Muscle of leg (tissue), 11 donors: ENCODE results near the gene MPG. TPM values are rescaled to one million over a fixed set of nuclear protein-coding genes. Genes with fewer than 3 reads are reported as not detected.
"Not testable (repeated sequence)": the region's sequence is repeated elsewhere in the genome, so short reads cannot be mapped to it uniquely, and the experiment has no call there.

Experiments
- DNase-seq: peaks from one replicate; pipeline ENCODE4 v3.0.0; 2013
- H3K27ac ChIP-seq: one replicate; pipeline ENCODE4 v1.5.1; 2013; ENCODE audit warnings: mild to moderate bottlenecking, low read length, control low read depth
- H3K27me3 ChIP-seq: one replicate; pipeline ENCODE4 v1.6.1; 2013; ENCODE audit warnings: low read length; ENCODE audit not compliant: control insufficient read depth, insufficient read depth
- H3K36me3 ChIP-seq: one replicate; pipeline ENCODE4 v1.6.1; 2013; ENCODE audit warnings: low read length; ENCODE audit not compliant: control insufficient read depth, insufficient read depth
- H3K4me1 ChIP-seq: one replicate; pipeline ENCODE4 v1.6.1; 2013; ENCODE audit warnings: low read length; ENCODE audit not compliant: control insufficient read depth, insufficient read depth
- H3K4me3 ChIP-seq: one replicate; pipeline ENCODE4 v1.5.1; 2013; ENCODE audit warnings: low read length, control low read depth
- H3K9me3 ChIP-seq: replicated peaks from 2 replicates; pipeline ENCODE4 v1.6.1; 2013; ENCODE audit warnings: low read depth, low read length; ENCODE audit not compliant: control insufficient read depth
- WGBS: methylation state at CpG from one replicate; pipeline ENCODE4 v1.1.5; 2013; ENCODE audit warnings: missing lambda C conversion rate; ENCODE audit not compliant: insufficient coverage; 5-methylcytosine and 5-hydroxymethylcytosine counted together
- polyA plus RNA-seq, 8 donors: library from polyadenylated mRNA; unstranded; fragments of 120-200 nt; gene quantifications; one replicate each; pipeline versions ENCODE4 v1.2.1 to v1.2.3, GENCODE V29; 2013; ENCODE audit warnings: inconsistent platforms in 1 of 8, low replicate concordance in 1 of 8; ENCODE audit not compliant: insufficient read length in 8 of 8, insufficient read depth in 1 of 8
- total RNA-seq: library from RNA; stranded (reverse); fragments of 120-200 nt; gene quantifications from one replicate; pipeline ENCODE4 v1.2.4, GENCODE V29; 2013

MPG gene
- total and polyA plus RNA-seq, 9 donors, result 24.2 to 39.0 (median 32.5) TPM

DNA sequence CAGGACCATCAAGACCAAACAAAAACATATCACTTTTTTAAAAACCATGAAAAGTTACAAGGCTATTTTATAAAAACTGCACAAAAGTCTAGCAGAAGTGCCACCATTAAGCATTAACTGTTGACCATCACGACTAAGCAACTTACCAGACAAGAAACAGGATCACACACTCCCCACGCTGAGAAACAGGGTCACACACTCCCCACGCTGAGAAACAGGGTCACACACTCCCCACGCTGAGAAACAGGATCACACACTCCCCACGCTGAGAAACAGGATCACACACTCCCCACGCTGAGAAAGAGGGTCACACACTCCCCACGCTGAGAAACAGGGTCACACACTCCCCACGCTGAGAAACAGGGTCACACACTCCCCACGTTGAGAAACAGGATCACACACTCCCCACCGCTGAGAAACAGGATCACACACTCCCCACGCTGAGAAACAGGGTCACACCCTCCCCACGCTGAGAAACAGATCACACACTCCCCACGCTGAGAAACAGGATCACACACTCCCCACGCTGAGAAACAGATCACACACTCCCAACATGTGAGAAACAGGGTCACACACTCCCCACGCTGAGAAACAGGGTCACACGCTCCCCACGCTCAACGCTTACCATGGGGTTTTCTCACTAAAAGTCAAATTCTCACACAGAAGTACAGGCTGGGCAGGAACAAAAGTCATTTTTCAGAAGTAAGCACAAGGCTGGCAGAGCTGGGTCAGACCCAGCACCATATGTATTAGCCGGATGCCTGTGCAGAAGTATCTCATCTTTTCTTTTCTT is 45.7 kb downstream of the MPG start:
- WGBS, result 87% methylated on average over 8 of the region's 19 CpGs
- not testable (repeated sequence) for H3K27ac ChIP-seq, H3K9me3 ChIP-seq, H3K4me1 ChIP-seq, DNase-seq, H3K27me3 ChIP-seq, H3K4me3 ChIP-seq
- H3K36me3 ChIP-seq, result peaks cover 34% of the 10 kb centered on the region

DNA sequence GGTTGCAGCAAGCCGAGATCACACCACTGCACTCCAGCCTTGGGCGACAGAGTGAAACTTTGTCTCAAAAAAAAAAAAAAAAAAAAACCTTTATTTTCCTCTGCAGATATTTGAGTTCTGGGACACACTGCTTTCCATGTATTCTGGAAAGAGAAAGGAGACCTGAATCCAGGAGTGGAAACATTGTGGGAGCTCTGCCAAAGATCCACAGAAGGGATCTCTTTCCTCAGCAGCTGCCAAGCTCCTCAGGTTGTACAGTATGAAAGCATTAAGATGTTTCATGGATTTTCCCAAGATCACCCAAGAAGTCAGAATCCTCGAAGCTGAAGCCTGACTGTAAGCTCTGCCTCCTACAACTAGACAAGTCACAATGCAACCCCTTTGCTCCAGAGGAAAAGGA is 47.0 kb downstream of the MPG start:
- DNase-seq, result peak; percentile 85
- H3K4me3 ChIP-seq, result no peak overlapping the region
- no peaks in the 10 kb centered on the region for H3K27me3 ChIP-seq
- H3K4me1 ChIP-seq, result no peaks in the 10 kb centered on the region
- 33% methylated on average over 1 of the region's 3 CpGs for WGBS
- H3K9me3 ChIP-seq, result no peaks in the 10 kb centered on the region
- peaks cover 35% of the 10 kb centered on the region for H3K36me3 ChIP-seq
- no peak overlapping the region for H3K27ac ChIP-seq

DNA sequence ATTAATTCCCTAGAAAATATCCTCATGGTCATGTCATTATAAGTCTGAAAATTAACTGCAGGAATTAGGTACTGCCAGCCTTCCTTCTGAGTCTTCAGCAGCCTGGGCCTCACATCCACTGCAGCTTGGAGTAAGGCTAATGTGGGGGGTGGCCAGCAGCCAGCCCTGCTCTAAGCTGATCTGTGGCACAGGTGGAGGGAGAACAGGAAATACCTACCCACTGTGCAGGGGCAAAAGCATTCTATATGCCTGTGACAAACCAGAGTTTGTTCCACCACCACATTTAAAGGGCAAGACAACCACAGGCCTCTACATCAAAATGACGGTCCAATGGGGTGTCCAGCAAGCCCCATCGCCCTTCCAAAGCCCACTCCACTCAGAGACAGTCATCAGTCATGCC is 51.0 kb downstream of the MPG start:
- H3K27me3 ChIP-seq, result no peaks in the 10 kb centered on the region
- H3K36me3 ChIP-seq, result peaks cover 15% of the 10 kb centered on the region
- no peak overlapping the region for H3K27ac ChIP-seq
- no peak overlapping the region for H3K4me3 ChIP-seq
- DNase-seq, result no peak
- WGBS, result 100% methylated on average over 1 of the region's 2 CpGs
- no peaks in the 10 kb centered on the region for H3K4me1 ChIP-seq
- no peaks in the 10 kb centered on the region for H3K9me3 ChIP-seq

DNA sequence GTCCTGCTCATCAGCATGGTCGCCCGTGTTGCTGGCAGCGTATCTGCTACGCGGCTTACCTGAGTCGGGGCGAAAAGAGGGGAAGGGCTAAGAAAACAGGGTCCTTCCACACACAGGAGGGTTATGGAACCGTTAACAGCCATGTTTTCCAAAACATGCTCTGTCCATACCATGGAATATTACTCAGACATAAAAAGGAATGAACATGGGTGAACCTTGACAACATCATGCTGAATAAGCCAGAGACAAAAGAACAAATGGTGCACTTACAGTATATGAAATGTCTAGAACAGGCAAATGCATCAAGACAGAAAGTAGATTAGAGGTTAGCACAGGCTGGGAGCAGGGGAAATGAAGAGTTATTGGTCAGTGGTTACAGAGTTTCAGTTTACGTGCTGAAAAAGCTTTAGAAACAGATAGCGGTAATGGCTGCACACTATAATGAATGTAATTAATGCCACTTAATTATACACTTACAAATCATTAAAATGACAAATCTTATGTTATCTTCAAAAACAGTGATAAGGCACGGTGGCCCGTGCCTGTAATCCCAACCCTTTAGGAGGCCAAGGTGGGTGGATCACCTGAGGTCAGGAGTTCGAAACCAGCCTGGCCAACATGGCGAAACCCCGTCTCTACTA is 52.6 kb downstream of the MPG start:
- H3K27ac ChIP-seq, result no peak overlapping the region

GRCh38 chr16:132120-132519 is 54.1 kb downstream of the MPG start:
- WGBS, result 94% methylated on average over 5 of the region's 7 CpGs

More for the DNA sequence above, 52.6 kb downstream of the MPG start:
- no peak for DNase-seq
- H3K4me1 ChIP-seq, result no peaks in the 10 kb centered on the region
- no peak overlapping the region for H3K4me3 ChIP-seq
- peaks cover 8% of the 10 kb centered on the region for H3K36me3 ChIP-seq
- no peaks in the 10 kb centered on the region for H3K27me3 ChIP-seq
- H3K9me3 ChIP-seq, result no peaks in the 10 kb centered on the region
- WGBS, result 96% methylated on average over 9 of the region's 15 CpGs

DNA sequence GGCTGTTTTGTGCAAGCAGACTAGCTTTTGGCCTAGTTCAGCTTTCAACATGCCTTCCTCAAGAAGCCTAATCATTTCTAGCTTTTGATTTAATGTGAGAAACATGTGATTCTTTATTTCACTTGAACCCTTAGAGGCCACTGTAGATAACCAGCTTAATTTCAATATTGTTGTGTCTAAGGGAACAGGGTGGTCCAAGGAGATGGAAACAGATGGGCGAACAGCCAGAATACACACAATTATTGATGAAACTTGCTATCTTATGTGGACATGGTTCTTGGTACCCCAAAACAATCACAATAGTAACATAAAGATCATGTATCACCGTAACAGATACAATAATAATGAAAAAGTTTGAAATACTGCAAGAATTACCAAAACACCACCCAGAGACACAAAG is 55.7 kb downstream of the MPG start:
- no CpG with 5 or more reads among the region's 2 CpGs for WGBS
- Histone ChIP-seq H3K27me3 (no peaks in the 10 kb centered on the region), H3K4me1 (peaks cover 5% of the 10 kb centered on the region), H3K36me3 (peaks cover 3% of the 10 kb centered on the region), H3K27ac (no peak overlapping the region), H3K9me3 (no peaks in the 10 kb centered on the region), H3K4me3 (no peak overlapping the region)
- DNase-seq, result no peak

More at GRCh38 chr16:132120-132519, 54.1 kb downstream of the MPG start:
- Histone ChIP-seq H3K4me3 (no peak overlapping the region), H3K4me1 (no peaks in the 10 kb centered on the region), H3K36me3 (peaks cover 3% of the 10 kb centered on the region), H3K27me3 (no peaks in the 10 kb centered on the region), H3K9me3 (no peaks in the 10 kb centered on the region), H3K27ac (no peak overlapping the region)
- DNase-seq, result no peak

Other genes starting within 250 kb of the MPG start
- gene POLR3K, start 24.6 kb upstream of the MPG start, total RNA-seq, result 2.7 TPM
- 1 to 10 TPM; 7.6 to 9.8 (median 8.0) TPM for gene POLR3K, start 24.6 kb upstream of the MPG start, polyA plus RNA-seq
- 23.8 TPM for gene SNRNP25, start 24.4 kb upstream of the MPG start, total RNA-seq
- 10 to 100 TPM; 27.2 to 31.9 (median 30.2) TPM for gene SNRNP25, start 24.4 kb upstream of the MPG start, polyA plus RNA-seq
- 20.6 TPM for gene RHBDF1, start 5.6 kb upstream of the MPG start, total RNA-seq
- 10 to 100 TPM; 36.9 to 53.3 (median 48.2) TPM for gene RHBDF1, start 5.6 kb upstream of the MPG start, polyA plus RNA-seq
- 7.3 TPM for gene NPRL3, start 60.4 kb downstream of the MPG start, total RNA-seq
- gene NPRL3, start 60.4 kb downstream of the MPG start, polyA plus RNA-seq, result 10 to 100 TPM; 21.3 to 31.1 (median 27.8) TPM
- gene HBZ, start 74.4 kb downstream of the MPG start, total RNA-seq, result 0.93 TPM
- gene HBZ, start 74.4 kb downstream of the MPG start, polyA plus RNA-seq, result 10 to 100 TPM in 2 of 8 donors, 1 to 10 TPM in 6; 2.2 to 16.3 (median 7.5) TPM
- 15.2 TPM for gene HBM, start 87.8 kb downstream of the MPG start, total RNA-seq
- 10 to 100 TPM in 6 of 8 donors, 1 to 10 TPM in 2; 4.3 to 28.0 (median 15.1) TPM for gene HBM, start 87.8 kb downstream of the MPG start, polyA plus RNA-seq
- 926 TPM for gene HBA2, start 94.7 kb downstream of the MPG start, total RNA-seq
- over 10,000 TPM in 2 of 8 donors, 1,000 to 10,000 TPM in 6; 2,138 to 10,285 (median 6,265) TPM for gene HBA2, start 94.7 kb downstream of the MPG start, polyA plus RNA-seq
- 387 TPM for gene HBA1, start 98.5 kb downstream of the MPG start, total RNA-seq
- gene HBA1, start 98.5 kb downstream of the MPG start, polyA plus RNA-seq, result 1,000 to 10,000 TPM; 1,237 to 7,147 (median 3,734) TPM
- 2.5 TPM for gene HBQ1, start 102.2 kb downstream of the MPG start, total RNA-seq
- 1 to 10 TPM in 6 of 8 donors, under 1 TPM in 2; 0.85 to 3.2 (median 1.9) TPM for gene HBQ1, start 102.2 kb downstream of the MPG start, polyA plus RNA-seq
- gene LUC7L, start 151.2 kb downstream of the MPG start, total RNA-seq, result 67.3 TPM
- gene LUC7L, start 151.2 kb downstream of the MPG start, polyA plus RNA-seq, result 10 to 100 TPM; 59.1 to 89.4 (median 69.7) TPM
- 26.9 TPM for gene FAM234A, start 156.6 kb downstream of the MPG start, total RNA-seq
- 10 to 100 TPM; 38.1 to 49.5 (median 44.6) TPM for gene FAM234A, start 156.6 kb downstream of the MPG start, polyA plus RNA-seq
- 1.2 TPM for gene RGS11, start 197.7 kb downstream of the MPG start, total RNA-seq
- 1 to 10 TPM in 6 of 8 donors, under 1 TPM in 2; 0.92 to 3.1 (median 1.6) TPM for gene RGS11, start 197.7 kb downstream of the MPG start, polyA plus RNA-seq
- 1.0 TPM for gene ARHGDIG, start 202.4 kb downstream of the MPG start, total RNA-seq
- gene ARHGDIG, start 202.4 kb downstream of the MPG start, polyA plus RNA-seq, result 1 to 10 TPM in 2 of 8 donors, under 1 TPM in 6; 0.30 to 2.4 (median 0.63) TPM
- gene PDIA2, start 204.9 kb downstream of the MPG start, total RNA-seq, result 0.84 TPM
- gene PDIA2, start 204.9 kb downstream of the MPG start, polyA plus RNA-seq, result 1 to 10 TPM in 1 of 8 donors, under 1 TPM in 7; 0.46 to 1.8 (median 0.60) TPM